Measurements from ENCODE around the gene NDRG3. TPM values are rescaled to one million over a fixed set of nuclear protein-coding genes. Genes with fewer than 3 reads are reported as not detected.

The NDRG3 gene
- total and polyA plus RNA-seq, 4 donors = 3.1 to 6.3 (median 4.5) TPM

DNA sequence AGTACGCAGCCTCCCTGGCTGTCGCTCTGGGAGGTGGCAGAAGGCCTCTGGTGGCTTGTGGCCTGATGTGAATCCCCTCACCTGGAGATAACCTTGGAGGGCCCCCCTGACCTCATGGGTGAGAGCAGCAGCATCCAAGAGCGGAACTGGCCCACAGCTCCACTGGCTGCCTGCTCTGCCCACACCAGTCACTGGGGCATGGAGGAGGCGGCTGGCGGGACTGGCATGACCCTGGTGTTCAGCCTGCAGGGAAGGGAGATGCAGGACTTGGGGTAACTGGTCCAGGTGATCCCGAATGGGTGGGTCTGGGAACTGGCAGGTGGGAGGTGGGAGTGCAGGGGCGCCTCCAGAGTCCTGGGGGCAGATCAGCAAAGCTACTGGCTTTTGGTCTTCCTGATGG is 38.2 kb upstream of the NDRG3 start:
- Histone ChIP-seq H3K9ac (ENCODE audit: low read depth in 1 of 2, low read length in 2 of 2) (no peak overlapping the region), H3K9me3 (ENCODE audit: control insufficient read depth in 4 of 4, low read length in 3 of 4) (no peaks in the 10 kb centered on the region), H3K27ac (ENCODE audit: low read depth in 1 of 2, low read length in 2 of 2) (no peak overlapping the region), H3K36me3 (ENCODE audit: control insufficient read depth in 4 of 4, insufficient read depth in 3 of 4, low read depth in 1 of 4, low read length in 3 of 4) (peaks cover 0 to 1% (median 0%) of the 10 kb centered on the region in 4 donors), H3K4me1 (ENCODE audit: control insufficient read depth in 4 of 4, insufficient read depth in 4 of 4, low read length in 3 of 4) (no peaks in the 10 kb centered on the region), H3K27me3 (ENCODE audit: control insufficient read depth in 4 of 4, insufficient read depth in 4 of 4, low read length in 3 of 4) (no peaks in the 10 kb centered on the region), H3K4me3 (ENCODE audit: low read depth in 1 of 3, low read length in 3 of 3) (no peak overlapping the region)
- TF ChIP-seq, protein P1, sequence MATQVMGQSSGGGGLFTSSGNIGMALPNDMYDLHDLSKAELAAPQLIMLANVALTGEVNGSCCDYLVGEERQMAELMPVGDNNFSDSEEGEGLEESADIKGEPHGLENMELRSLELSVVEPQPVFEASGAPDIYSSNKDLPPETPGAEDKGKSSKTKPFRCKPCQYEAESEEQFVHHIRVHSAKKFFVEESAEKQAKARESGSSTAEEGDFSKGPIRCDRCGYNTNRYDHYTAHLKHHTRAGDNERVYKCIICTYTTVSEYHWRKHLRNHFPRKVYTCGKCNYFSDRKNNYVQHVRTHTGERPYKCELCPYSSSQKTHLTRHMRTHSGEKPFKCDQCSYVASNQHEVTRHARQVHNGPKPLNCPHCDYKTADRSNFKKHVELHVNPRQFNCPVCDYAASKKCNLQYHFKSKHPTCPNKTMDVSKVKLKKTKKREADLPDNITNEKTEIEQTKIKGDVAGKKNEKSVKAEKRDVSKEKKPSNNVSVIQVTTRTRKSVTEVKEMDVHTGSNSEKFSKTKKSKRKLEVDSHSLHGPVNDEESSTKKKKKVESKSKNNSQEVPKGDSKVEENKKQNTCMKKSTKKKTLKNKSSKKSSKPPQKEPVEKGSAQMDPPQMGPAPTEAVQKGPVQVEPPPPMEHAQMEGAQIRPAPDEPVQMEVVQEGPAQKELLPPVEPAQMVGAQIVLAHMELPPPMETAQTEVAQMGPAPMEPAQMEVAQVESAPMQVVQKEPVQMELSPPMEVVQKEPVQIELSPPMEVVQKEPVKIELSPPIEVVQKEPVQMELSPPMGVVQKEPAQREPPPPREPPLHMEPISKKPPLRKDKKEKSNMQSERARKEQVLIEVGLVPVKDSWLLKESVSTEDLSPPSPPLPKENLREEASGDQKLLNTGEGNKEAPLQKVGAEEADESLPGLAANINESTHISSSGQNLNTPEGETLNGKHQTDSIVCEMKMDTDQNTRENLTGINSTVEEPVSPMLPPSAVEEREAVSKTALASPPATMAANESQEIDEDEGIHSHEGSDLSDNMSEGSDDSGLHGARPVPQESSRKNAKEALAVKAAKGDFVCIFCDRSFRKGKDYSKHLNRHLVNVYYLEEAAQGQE (IDR thresholded peaks at IDR 0.05) = no peak
- TF ChIP-seq GABPA (IDR thresholded peaks at IDR 0.05 in 1 of 2, conservative IDR thresholded peaks at IDR 0.05 in 1 of 2) (no peak), FOXA2 (IDR thresholded peaks at IDR 0.05) (no peak), TAF1 (conservative IDR thresholded peaks at IDR 0.05) (no peak), YY1 (IDR thresholded peaks at IDR 0.05) (no peak), FOXA1 (IDR thresholded peaks at IDR 0.05) (no peak), RAD21 (IDR thresholded peaks at IDR 0.05) (no peak)
- TF ChIP-seq, protein P2, sequence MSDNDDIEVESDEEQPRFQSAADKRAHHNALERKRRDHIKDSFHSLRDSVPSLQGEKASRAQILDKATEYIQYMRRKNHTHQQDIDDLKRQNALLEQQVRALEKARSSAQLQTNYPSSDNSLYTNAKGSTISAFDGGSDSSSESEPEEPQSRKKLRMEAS (IDR thresholded peaks at IDR 0.05) = no peak
- WGBS = 95% methylated on average over 7 of the region's 7 CpGs
- DNase-seq (ENCODE audit: low spot score) = no peak

DNA sequence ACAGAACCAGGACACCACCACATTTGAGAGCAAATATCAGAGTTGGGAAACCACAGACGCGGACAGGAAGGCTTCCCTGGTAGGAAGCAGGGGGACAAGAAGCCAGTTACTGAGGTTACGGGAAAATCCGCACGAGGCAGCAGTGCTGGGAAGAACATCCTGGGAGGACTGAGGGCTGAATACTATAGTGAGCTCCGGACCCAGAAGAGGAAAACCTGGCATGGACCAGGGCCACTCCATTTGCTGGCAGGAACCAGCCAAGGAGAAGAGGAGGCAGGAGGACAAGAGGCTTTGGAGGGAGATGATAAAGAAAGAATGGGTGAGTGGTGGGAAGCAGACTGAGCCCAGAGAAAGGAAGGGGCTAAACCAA is 33.8 kb upstream of the NDRG3 start:
- Histone ChIP-seq H3K4me3 (ENCODE audit: low read depth in 1 of 3, low read length in 3 of 3) (no peak overlapping the region), H3K27ac (ENCODE audit: low read depth in 1 of 2, low read length in 2 of 2) (no peak overlapping the region), H3K27me3 (ENCODE audit: control insufficient read depth in 4 of 4, insufficient read depth in 4 of 4, low read length in 3 of 4) (no peaks in the 10 kb centered on the region), H3K9me3 (ENCODE audit: control insufficient read depth in 4 of 4, low read length in 3 of 4) (no peaks in the 10 kb centered on the region), H3K36me3 (ENCODE audit: control insufficient read depth in 4 of 4, insufficient read depth in 3 of 4, low read depth in 1 of 4, low read length in 3 of 4) (no peaks in the 10 kb centered on the region), H3K4me1 (ENCODE audit: control insufficient read depth in 4 of 4, insufficient read depth in 4 of 4, low read length in 3 of 4) (no peaks in the 10 kb centered on the region), H3K9ac (ENCODE audit: low read depth in 1 of 2, low read length in 2 of 2) (no peak overlapping the region)
- TF ChIP-seq HNF4A (conservative IDR thresholded peaks at IDR 0.05) (no peak), RXRA (IDR thresholded peaks at IDR 0.05) (no peak), SP1 (IDR thresholded peaks at IDR 0.05) (no peak), FOXA1 (IDR thresholded peaks at IDR 0.05) (no peak), FOXA2 (IDR thresholded peaks at IDR 0.05) (no peak), HNF4G (IDR thresholded peaks at IDR 0.05) (no peak), NR2F2 (IDR thresholded peaks at IDR 0.05) (no peak), RAD21 (IDR thresholded peaks at IDR 0.05) (no peak), GABPA (IDR thresholded peaks at IDR 0.05 in 1 of 2, conservative IDR thresholded peaks at IDR 0.05 in 1 of 2) (no peak), EGR1 (IDR thresholded peaks at IDR 0.05; ENCODE audit: low read depth in 2 of 2) (no peak), JUND (IDR thresholded peaks at IDR 0.05) (no peak)
- TF ChIP-seq, protein P3, sequence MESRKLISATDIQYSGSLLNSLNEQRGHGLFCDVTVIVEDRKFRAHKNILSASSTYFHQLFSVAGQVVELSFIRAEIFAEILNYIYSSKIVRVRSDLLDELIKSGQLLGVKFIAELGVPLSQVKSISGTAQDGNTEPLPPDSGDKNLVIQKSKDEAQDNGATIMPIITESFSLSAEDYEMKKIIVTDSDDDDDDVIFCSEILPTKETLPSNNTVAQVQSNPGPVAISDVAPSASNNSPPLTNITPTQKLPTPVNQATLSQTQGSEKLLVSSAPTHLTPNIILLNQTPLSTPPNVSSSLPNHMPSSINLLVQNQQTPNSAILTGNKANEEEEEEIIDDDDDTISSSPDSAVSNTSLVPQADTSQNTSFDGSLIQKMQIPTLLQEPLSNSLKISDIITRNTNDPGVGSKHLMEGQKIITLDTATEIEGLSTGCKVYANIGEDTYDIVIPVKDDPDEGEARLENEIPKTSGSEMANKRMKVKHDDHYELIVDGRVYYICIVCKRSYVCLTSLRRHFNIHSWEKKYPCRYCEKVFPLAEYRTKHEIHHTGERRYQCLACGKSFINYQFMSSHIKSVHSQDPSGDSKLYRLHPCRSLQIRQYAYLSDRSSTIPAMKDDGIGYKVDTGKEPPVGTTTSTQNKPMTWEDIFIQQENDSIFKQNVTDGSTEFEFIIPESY (IDR thresholded peaks at IDR 0.05) = no peak
- TF ChIP-seq, protein P2 (IDR thresholded peaks at IDR 0.05) = no peak
- TF ChIP-seq, protein P4, sequence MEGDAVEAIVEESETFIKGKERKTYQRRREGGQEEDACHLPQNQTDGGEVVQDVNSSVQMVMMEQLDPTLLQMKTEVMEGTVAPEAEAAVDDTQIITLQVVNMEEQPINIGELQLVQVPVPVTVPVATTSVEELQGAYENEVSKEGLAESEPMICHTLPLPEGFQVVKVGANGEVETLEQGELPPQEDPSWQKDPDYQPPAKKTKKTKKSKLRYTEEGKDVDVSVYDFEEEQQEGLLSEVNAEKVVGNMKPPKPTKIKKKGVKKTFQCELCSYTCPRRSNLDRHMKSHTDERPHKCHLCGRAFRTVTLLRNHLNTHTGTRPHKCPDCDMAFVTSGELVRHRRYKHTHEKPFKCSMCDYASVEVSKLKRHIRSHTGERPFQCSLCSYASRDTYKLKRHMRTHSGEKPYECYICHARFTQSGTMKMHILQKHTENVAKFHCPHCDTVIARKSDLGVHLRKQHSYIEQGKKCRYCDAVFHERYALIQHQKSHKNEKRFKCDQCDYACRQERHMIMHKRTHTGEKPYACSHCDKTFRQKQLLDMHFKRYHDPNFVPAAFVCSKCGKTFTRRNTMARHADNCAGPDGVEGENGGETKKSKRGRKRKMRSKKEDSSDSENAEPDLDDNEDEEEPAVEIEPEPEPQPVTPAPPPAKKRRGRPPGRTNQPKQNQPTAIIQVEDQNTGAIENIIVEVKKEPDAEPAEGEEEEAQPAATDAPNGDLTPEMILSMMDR (IDR thresholded peaks at IDR 0.05; ENCODE audit: low read depth, low read length, missing input control) = no peak
- TF ChIP-seq, protein P5, sequence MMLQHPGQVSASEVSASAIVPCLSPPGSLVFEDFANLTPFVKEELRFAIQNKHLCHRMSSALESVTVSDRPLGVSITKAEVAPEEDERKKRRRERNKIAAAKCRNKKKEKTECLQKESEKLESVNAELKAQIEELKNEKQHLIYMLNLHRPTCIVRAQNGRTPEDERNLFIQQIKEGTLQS (IDR thresholded peaks at IDR 0.05) = no peak
- TF ChIP-seq, protein P1 (IDR thresholded peaks at IDR 0.05) = no peak
- 65% methylated on average over 6 of the region's 6 CpGs for WGBS
- no peak for DNase-seq (ENCODE audit: low spot score)

Data from liver (tissue), 9 donors.